ENCODE data around the gene AHDC1. TPM values are rescaled to one million over a fixed set of nuclear protein-coding genes. Genes with fewer than 3 reads are reported as not detected.

AHDC1 gene
- total and polyA plus RNA-seq, 9 donors: 11.2 to 159 (median 82.1) TPM

GRCh38 chr1:27593678-27594563, 10.0 kb downstream of the AHDC1 start:
- TF ChIP-seq POLR2A (IDR thresholded peaks at IDR 0.05) (no peak), CTCF (IDR thresholded peaks at IDR 0.05) (no peak), EP300 (IDR thresholded peaks at IDR 0.05) (no peak)
- intact Hi-C loops (cut with DNase I): no loop called here
- DNase-seq: no peak

GRCh38 chr1:27592931-27593677, 10.8 kb downstream of the AHDC1 start:
- peak in 1 of 5 donors; percentile 35 for DNase-seq
- no peak overlapping the region for H3K4me3 ChIP-seq
- intact Hi-C loops (cut with DNase I): no loop called here
- H3K27ac ChIP-seq: peak overlapping the region; percentile 71
- H3K36me3 ChIP-seq: no peaks in the 10 kb centered on the region
- H3K4me1 ChIP-seq (ENCODE audit: insufficient read depth): peaks cover 77% of the 10 kb centered on the region
- H3K9me3 ChIP-seq: no peaks in the 10 kb centered on the region
- 45 to 54% (median 53%) methylated on average over 13 to 17 of the region's 17 CpGs for WGBS, 3 donors
- TF ChIP-seq POLR2A (IDR thresholded peaks at IDR 0.05): no peak
- no peak for TF ChIP-seq EP300 (IDR thresholded peaks at IDR 0.05)
- no peak for TF ChIP-seq CTCF (IDR thresholded peaks at IDR 0.05)
- no peaks in the 10 kb centered on the region for H3K27me3 ChIP-seq

More at GRCh38 chr1:27593678-27594563, 10.0 kb downstream of the AHDC1 start:
- no peak overlapping the region for H3K4me3 ChIP-seq
- H3K27ac ChIP-seq: peak overlapping the region; percentile 51 to 71
- no peaks in the 10 kb centered on the region for H3K36me3 ChIP-seq
- H3K27me3 ChIP-seq: no peaks in the 10 kb centered on the region
- H3K4me1 ChIP-seq (ENCODE audit: insufficient read depth): peaks cover 79% of the 10 kb centered on the region
- 45 to 52% (median 47%) methylated on average over 8 of the region's 8 CpGs for WGBS, 3 donors
- H3K9me3 ChIP-seq: no peaks in the 10 kb centered on the region

- TF ChIP-seq CTCF (IDR thresholded peaks at IDR 0.05): no peak
- TF ChIP-seq EP300 (IDR thresholded peaks at IDR 0.05): no peak
- TF ChIP-seq POLR2A (IDR thresholded peaks at IDR 0.05): no peak
- peak in 1 of 5 donors; percentile 42 for DNase-seq
- Histone ChIP-seq H3K9me3 (no peaks in the 10 kb centered on the region), H3K27me3 (no peaks in the 10 kb centered on the region), H3K27ac (peak overlapping the region; percentile 71), H3K4me1 (ENCODE audit: insufficient read depth) (peaks cover 75% of the 10 kb centered on the region), H3K4me3 (no peak overlapping the region), H3K36me3 (no peaks in the 10 kb centered on the region)
- WGBS, 3 donors: 64 to 73% (median 72%) methylated on average over 20 to 22 of the region's 22 CpGs
- intact Hi-C loops (cut with DNase I): no loop called here
Measured at GRCh38 chr1:27592232-27592930, 11.6 kb downstream of the AHDC1 start.

GRCh38 chr1:27591622-27592021, 12.3 kb downstream of the AHDC1 start:
- DNase-seq: peak in 1 of 5 donors; percentile 35
- Histone ChIP-seq H3K36me3 (no peaks in the 10 kb centered on the region), H3K4me1 (ENCODE audit: insufficient read depth) (peaks cover 67% of the 10 kb centered on the region), H3K27me3 (no peaks in the 10 kb centered on the region), H3K9me3 (no peaks in the 10 kb centered on the region), H3K27ac (peak overlapping the region; percentile 71 to 73), H3K4me3 (no peak overlapping the region)
- intact Hi-C loops (cut with DNase I): no loop called here
- TF ChIP-seq CTCF (IDR thresholded peaks at IDR 0.05) (no peak), EP300 (IDR thresholded peaks at IDR 0.05) (no peak), POLR2A (IDR thresholded peaks at IDR 0.05) (no peak)
- WGBS, 3 donors: 46 to 52% (median 48%) methylated on average over 4 of the region's 4 CpGs

All from ovary (tissue), 9 donors.